ENCODE results near the gene FBRS. TPM values are rescaled to one million over a fixed set of nuclear protein-coding genes. Genes with fewer than 3 reads are reported as not detected.

FBRS gene
- total and polyA plus RNA-seq, 2 of the 13 experiments (the other 11 are each of a cell fraction or from before 2014, with no cell fraction given): 13.7 to 16.2 TPM

DNA sequence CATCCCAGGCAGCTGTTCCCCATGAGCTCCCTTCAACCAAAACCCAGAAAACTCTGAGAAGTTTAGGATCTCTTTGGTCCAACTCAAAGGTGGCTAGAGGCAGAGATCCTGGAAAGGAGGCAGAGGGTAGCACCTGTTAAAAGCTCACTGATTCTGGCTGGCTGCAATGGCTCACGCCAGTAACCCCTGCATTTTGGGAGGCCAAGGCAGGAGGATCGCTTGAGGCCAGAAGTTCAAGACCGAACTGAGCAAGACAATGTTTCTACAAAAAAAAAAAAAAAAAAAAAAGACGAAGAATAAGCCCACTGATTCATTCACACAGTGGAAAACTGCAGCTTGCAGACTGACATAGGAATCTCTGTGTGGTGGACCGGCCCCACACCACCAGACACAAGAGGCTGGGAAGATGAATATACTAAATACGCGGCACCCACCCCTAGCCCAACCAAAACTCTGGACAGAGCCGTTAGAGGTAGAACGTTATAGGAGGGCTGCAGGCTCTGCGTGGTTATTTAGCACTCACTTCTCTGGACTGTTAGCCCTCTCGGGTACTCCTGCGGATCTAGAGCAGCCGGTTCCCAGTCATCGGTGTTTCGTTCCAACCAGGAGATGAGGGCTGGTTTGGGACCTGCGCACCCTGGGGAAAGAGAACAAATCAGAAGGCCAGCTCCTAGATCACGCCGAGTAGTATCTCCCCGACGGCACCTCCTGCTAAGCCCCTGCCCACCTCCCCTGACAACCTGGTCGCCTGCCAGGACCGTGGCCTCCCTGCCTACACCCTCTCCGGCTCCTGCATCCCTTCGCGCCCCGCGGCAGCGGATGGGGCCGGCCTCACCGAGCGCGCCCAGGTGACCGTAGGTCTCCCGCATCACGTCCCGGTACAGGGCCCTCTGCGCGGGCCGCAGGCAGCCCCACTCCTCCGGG lies 49.0 kb upstream of the FBRS start (continued):
- TF ChIP-seq, protein P1, sequence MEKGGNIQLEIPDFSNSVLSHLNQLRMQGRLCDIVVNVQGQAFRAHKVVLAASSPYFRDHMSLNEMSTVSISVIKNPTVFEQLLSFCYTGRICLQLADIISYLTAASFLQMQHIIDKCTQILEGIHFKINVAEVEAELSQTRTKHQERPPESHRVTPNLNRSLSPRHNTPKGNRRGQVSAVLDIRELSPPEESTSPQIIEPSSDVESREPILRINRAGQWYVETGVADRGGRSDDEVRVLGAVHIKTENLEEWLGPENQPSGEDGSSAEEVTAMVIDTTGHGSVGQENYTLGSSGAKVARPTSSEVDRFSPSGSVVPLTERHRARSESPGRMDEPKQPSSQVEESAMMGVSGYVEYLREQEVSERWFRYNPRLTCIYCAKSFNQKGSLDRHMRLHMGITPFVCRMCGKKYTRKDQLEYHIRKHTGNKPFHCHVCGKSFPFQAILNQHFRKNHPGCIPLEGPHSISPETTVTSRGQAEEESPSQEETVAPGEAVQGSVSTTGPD (CRISPR knock-in tag; IDR thresholded peaks at IDR 0.05): peak; percentile 20; the same call in 1 of the 2 replicates
- TF ChIP-seq ZNF713 (CRISPR knock-in tag; IDR thresholded peaks at IDR 0.05): peak; percentile 89
- no peak for TF ChIP-seq ZBTB7B (CRISPR knock-in tag; IDR thresholded peaks at IDR 0.05)
- no peak for TF ChIP-seq HMG20A (CRISPR knock-in tag; IDR thresholded peaks at IDR 0.05; ENCODE audit: borderline replicate concordance)
- no peak for TF ChIP-seq PAX8 (CRISPR knock-in tag; IDR thresholded peaks at IDR 0.05; ENCODE audit: borderline replicate concordance)
- no peak; the same call in 1 of the 2 replicates for TF ChIP-seq ZNF556 (CRISPR knock-in tag; IDR thresholded peaks at IDR 0.05; ENCODE audit: borderline replicate concordance)
- no peak for TF ChIP-seq GATA4 (IDR thresholded peaks at IDR 0.05; ENCODE audit: borderline replicate concordance, low read depth)
- TF ChIP-seq SALL2 (CRISPR knock-in tag; IDR thresholded peaks at IDR 0.05): no peak; the same call in 1 of the 2 replicates
- TF ChIP-seq, protein P2, sequence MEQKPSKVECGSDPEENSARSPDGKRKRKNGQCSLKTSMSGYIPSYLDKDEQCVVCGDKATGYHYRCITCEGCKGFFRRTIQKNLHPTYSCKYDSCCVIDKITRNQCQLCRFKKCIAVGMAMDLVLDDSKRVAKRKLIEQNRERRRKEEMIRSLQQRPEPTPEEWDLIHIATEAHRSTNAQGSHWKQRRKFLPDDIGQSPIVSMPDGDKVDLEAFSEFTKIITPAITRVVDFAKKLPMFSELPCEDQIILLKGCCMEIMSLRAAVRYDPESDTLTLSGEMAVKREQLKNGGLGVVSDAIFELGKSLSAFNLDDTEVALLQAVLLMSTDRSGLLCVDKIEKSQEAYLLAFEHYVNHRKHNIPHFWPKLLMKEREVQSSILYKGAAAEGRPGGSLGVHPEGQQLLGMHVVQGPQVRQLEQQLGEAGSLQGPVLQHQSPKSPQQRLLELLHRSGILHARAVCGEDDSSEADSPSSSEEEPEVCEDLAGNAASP (CRISPR knock-in tag; IDR thresholded peaks at IDR 0.05; ENCODE audit: borderline replicate concordance): no peak
- no peak for TF ChIP-seq RFX5 (IDR thresholded peaks at IDR 0.05; ENCODE audit: low read depth, low read length)
- TF ChIP-seq ZNF749 (CRISPR knock-in tag; IDR thresholded peaks at IDR 0.05; ENCODE audit: borderline replicate concordance): 0 out of 2 replicates have a peak, but pooled peaks have one; percentile 6
- no peak for TF ChIP-seq RXRB (CRISPR knock-in tag; IDR thresholded peaks at IDR 0.05; ENCODE audit: borderline replicate concordance)
- no peak for TF ChIP-seq ZNF10 (CRISPR knock-in tag; IDR thresholded peaks at IDR 0.05; ENCODE audit: borderline replicate concordance, low read depth)
- TF ChIP-seq ZNF549 (CRISPR knock-in tag; IDR thresholded peaks at IDR 0.05): no peak; the same call in 1 of the 2 replicates
- TF ChIP-seq ZNF773 (CRISPR knock-in tag; IDR thresholded peaks at IDR 0.05; ENCODE audit: borderline replicate concordance): no peak
- no peak for TF ChIP-seq ZNF30 (CRISPR knock-in tag; IDR thresholded peaks at IDR 0.05)
- no peak for TF ChIP-seq POGZ (CRISPR knock-in tag; IDR thresholded peaks at IDR 0.05)
- no peak for TF ChIP-seq ESRRA (CRISPR knock-in tag; IDR thresholded peaks at IDR 0.05; ENCODE audit: low read depth)
- no peak for TF ChIP-seq MIER3 (CRISPR knock-in tag; IDR thresholded peaks at IDR 0.05; ENCODE audit: borderline replicate concordance)
- TF ChIP-seq, protein P3, sequence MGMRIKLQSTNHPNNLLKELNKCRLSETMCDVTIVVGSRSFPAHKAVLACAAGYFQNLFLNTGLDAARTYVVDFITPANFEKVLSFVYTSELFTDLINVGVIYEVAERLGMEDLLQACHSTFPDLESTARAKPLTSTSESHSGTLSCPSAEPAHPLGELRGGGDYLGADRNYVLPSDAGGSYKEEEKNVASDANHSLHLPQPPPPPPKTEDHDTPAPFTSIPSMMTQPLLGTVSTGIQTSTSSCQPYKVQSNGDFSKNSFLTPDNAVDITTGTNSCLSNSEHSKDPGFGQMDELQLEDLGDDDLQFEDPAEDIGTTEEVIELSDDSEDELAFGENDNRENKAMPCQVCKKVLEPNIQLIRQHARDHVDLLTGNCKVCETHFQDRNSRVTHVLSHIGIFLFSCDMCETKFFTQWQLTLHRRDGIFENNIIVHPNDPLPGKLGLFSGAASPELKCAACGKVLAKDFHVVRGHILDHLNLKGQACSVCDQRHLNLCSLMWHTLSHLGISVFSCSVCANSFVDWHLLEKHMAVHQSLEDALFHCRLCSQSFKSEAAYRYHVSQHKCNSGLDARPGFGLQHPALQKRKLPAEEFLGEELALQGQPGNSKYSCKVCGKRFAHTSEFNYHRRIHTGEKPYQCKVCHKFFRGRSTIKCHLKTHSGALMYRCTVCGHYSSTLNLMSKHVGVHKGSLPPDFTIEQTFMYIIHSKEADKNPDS (CRISPR knock-in tag; IDR thresholded peaks at IDR 0.05): no peak; the same call in 1 of the 2 replicates
- TF ChIP-seq SETDB1 (CRISPR knock-in tag; IDR thresholded peaks at IDR 0.05; ENCODE audit: borderline replicate concordance): no peak
- no peak for TF ChIP-seq ZNF552 (CRISPR knock-in tag; IDR thresholded peaks at IDR 0.05; ENCODE audit: borderline replicate concordance)
- no peak for TF ChIP-seq ZNF354B (CRISPR knock-in tag; IDR thresholded peaks at IDR 0.05)
- TF ChIP-seq ZMYM2 (CRISPR knock-in tag; IDR thresholded peaks at IDR 0.05): no peak
- TF ChIP-seq GLI4 (CRISPR knock-in tag; IDR thresholded peaks at IDR 0.05; ENCODE audit: borderline replicate concordance): no peak
- TF ChIP-seq KMT2A (CRISPR knock-in tag; IDR thresholded peaks at IDR 0.05): no peak
